Activated naive CD4-positive, alpha-beta T cell treated with anti-CD3 and anti-CD28 coated beads for 36 hours (primary cell): ENCODE measurements around the gene TMEM38A. TPM values are rescaled to one million over a fixed set of nuclear protein-coding genes. Genes with fewer than 3 reads are reported as not detected.
"Not testable (repeated sequence)": the region's sequence is repeated elsewhere in the genome, so short reads cannot be mapped to it uniquely, and the experiment has no call there.

Experiments
- CTCF ChIA-PET: fragments of 350-600 bp; sonication (Branson Sonifier 250); formaldehyde crosslinking; loops from one replicate; lab custom pipeline; 2021; ENCODE audit warnings: antibody characterized with exemption; lab: Charles Lee
- DNase-seq: peaks from one replicate; pipeline ENCODE4 v3.0.0-alpha.2; 2020
- H3K27ac Mint-ChIP-seq: one replicate; pipeline ENCODE4 v1.8.0; 2021; ENCODE audit warnings: mild to moderate bottlenecking, mixed read lengths
- H3K27me3 Mint-ChIP-seq: one replicate; pipeline ENCODE4 v1.8.0; 2021; ENCODE audit warnings: low read depth, mixed read lengths
- H3K36me3 Mint-ChIP-seq: one replicate; pipeline ENCODE4 v1.8.0; 2021; ENCODE audit warnings: low read depth, mixed read lengths
- H3K4me1 Mint-ChIP-seq: one replicate; pipeline ENCODE4 v1.8.0; 2021; ENCODE audit warnings: low read depth, mixed read lengths
- H3K4me3 Mint-ChIP-seq: one replicate; pipeline ENCODE4 v1.8.0; 2021; ENCODE audit warnings: mild to moderate bottlenecking, moderate library complexity, mixed read lengths
- H3K9me3 Mint-ChIP-seq: one replicate; pipeline ENCODE4 v1.8.0; 2021; ENCODE audit warnings: mixed read lengths
- intact Hi-C: fragments of 100-400 bp; cut with micrococcal nuclease; formaldehyde crosslinking; loops from one replicate; pipeline ENCODE4 v1.15.1; 2023
- total RNA-seq, 2 experiments: library from RNA; stranded (reverse); gene quantifications; one replicate each; pipeline ENCODE4 v1.2.3, GENCODE V29; 2021

The TMEM38A gene
- total RNA-seq, 2 experiments from 2014 or later, result 0.49 to 0.83 TPM

DNA sequence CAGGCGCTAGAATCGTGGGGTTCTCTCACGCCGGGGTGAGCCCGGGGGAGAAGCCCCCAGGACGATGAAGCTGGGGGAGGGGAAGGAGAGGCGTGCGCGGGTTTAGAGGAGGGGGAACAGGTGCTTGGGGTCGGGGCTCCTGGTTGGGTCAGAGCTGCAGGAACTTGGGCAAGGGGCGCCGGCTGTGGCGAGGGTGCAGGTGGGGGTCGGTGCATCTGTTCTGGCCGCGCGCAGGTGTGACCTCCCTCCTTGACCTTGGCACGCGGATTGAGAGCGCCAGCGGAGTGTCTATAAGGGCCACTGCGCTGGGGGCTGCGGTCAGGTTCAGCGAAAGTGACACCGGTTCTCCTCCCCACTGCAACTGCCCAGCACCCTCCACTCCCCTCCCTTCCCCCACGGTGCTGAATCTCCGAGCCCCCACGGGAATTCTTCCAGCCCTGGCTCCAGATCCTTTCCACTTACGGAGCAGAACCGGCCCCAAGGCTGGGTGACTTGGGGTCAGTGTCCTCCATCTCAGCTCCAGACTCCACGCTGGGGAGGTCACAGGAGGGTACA lies 618 bp downstream of the TMEM38A start:
- Mint-ChIP-seq H3K27ac (peak overlapping the region; percentile 36), H3K4me3 (peak overlapping the region; percentile 71), H3K36me3 (peaks cover 12% of the 10 kb centered on the region), H3K27me3 (peaks cover 6% of the 10 kb centered on the region), H3K9me3 (no peaks in the 10 kb centered on the region), H3K4me1 (peaks cover 36% of the 10 kb centered on the region)
- CTCF ChIA-PET, result no interaction called here
- intact Hi-C loops, result no loop called here
- DNase-seq, result peak; percentile 6

DNA sequence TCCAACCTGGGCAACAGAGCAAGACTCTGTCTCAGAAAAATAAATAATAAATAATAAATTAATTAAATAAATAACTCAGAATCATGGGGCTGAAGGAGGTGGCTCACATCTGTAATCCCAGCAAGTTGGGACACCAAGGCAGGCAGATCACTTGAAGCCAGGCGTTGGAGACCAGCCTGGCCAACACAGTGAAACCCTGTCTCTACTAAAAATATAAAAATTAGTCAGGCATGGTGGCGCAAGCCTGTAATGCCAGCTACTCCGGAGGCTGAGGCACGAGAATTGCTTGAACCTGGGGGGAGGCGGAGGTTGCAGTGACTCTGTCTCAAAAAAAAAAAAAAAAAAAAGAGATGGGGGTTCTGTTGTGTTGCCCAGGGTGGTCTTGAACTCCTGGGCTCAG lies 7.2 kb downstream of the TMEM38A start:
- CTCF ChIA-PET, result no interaction called here
- H3K9me3 Mint-ChIP-seq, result no peaks in the 10 kb centered on the region
- no peaks in the 10 kb centered on the region for H3K36me3 Mint-ChIP-seq
- intact Hi-C loops, result no loop called here
- H3K27me3 Mint-ChIP-seq, result no peaks in the 10 kb centered on the region
- H3K4me3 Mint-ChIP-seq, result no peak overlapping the region
- H3K4me1 Mint-ChIP-seq, result no peaks in the 10 kb centered on the region
- no peak overlapping the region for H3K27ac Mint-ChIP-seq
- DNase-seq, result no peak

DNA sequence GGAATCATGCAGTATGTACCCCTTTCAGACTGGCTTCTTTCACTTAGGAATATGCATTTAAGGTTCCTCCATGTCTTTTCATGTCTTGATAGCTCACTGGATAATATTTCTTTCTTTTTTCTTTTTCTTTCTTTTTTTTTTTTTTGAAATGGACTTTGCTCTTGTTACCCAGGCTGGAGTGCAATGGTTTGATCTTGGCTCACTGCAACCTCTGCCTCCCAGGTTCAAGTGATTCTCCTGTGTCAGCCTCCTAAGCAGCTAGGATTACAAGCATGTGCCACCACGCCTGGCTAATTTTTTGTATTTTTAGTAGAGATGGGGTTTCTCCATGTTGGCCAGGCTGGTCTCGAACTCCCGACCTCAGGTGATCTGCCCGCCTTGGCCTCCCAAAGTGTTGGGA lies 7.8 kb downstream of the TMEM38A start:
- intact Hi-C loops, H3K27ac Mint-ChIP-seq, H3K36me3 Mint-ChIP-seq, CTCF ChIA-PET, H3K4me3 Mint-ChIP-seq, H3K4me1 Mint-ChIP-seq, H3K27me3 Mint-ChIP-seq, DNase-seq, H3K9me3 Mint-ChIP-seq: not testable (repeated sequence)

DNA sequence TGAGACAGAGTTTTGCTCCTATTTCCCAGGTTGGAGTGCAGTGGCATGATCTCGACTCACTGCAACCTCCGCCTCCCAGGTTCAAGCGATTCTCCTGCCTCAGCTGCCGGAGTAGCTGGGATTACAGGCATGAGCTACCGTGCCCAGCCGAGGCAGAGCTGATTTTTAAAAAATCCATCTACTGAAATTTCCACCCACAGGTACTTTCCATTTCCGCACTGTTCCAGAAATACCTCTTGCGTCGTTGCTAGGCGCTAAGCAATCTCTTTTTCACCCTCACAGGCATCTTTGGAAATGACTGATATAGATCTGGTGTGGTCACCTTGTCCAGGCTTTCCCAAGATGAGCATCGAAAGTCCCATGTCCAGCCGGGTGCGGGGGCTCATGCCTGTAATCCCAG lies 9.4 kb downstream of the TMEM38A start:
- Mint-ChIP-seq H3K4me3 (no peak overlapping the region), H3K27me3 (no peaks in the 10 kb centered on the region), H3K27ac (no peak overlapping the region), H3K4me1 (no peaks in the 10 kb centered on the region), H3K36me3 (no peaks in the 10 kb centered on the region), H3K9me3 (no peaks in the 10 kb centered on the region)
- CTCF ChIA-PET, result interaction anchor here (1.4 kb wide), 1 partner anchor 46 kb away, joined by 4 read pairs; no protein-coding TSS in a partner anchor
- no peak for DNase-seq
- intact Hi-C loops, result no loop called here

DNA sequence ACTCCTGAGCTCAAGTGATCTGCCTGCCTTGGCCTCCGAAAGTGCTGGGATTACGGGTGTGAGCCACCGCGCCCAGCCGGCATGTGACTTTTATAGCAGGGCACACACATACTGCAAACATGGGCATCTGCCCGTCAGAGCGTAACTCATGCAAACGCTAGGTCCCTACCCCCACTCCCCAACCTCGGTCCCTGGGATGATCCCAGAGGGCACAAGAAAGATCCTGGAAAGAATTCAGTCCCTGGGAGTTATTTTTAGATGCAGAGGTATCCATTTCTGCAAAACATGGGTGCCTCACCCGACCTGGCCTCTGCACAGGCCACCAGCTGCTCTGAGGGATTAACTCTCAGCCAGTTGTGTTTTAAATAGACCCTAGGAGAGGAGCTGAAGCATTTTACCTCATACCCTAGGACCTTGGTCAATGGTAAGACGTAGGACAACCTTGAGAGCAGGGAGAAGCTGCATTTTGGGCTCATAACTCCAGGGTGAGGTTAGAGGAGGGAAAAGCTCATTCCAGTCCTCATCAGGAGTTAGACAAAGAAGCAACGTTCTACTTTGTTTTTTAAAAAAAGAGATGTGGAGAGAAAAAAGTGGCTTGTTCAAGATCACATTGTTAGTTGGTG lies 10.8 kb downstream of the TMEM38A start:
- no peaks in the 10 kb centered on the region for H3K27me3 Mint-ChIP-seq
- H3K27ac Mint-ChIP-seq, result no peak overlapping the region

DNA sequence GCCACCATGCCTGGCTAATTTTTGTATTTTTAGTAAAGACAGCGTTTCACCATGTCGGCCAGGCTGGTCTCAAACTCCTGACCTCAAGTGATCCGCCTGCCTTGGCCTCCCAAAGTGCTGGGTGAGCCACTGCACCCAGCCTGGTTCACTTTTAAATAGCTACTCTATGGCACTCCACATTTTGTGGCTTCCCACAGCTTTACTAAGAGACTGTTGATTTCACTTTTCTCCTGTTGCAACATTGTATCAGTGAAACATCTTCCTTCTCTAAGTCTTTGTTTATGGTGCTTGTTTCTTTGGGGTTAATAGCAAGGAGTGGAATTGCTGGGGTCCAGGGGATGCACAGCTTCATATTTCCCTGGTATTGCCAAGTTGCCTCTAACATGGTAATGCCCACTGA lies 12.3 kb downstream of the TMEM38A start:
- Mint-ChIP-seq H3K4me3 (no peak overlapping the region), H3K27me3 (no peaks in the 10 kb centered on the region), H3K9me3 (no peaks in the 10 kb centered on the region), H3K27ac (no peak overlapping the region), H3K4me1 (no peaks in the 10 kb centered on the region), H3K36me3 (no peaks in the 10 kb centered on the region)
- intact Hi-C loops, result no loop called here
- no peak for DNase-seq
- CTCF ChIA-PET, result no interaction called here

More for the DNA sequence above, 10.8 kb downstream of the TMEM38A start:
- Mint-ChIP-seq H3K9me3 (no peaks in the 10 kb centered on the region), H3K4me1 (no peaks in the 10 kb centered on the region), H3K4me3 (no peak overlapping the region), H3K36me3 (no peaks in the 10 kb centered on the region)
- DNase-seq, result no peak
- intact Hi-C loops, result no loop called here
- CTCF ChIA-PET, result no interaction called here

DNA sequence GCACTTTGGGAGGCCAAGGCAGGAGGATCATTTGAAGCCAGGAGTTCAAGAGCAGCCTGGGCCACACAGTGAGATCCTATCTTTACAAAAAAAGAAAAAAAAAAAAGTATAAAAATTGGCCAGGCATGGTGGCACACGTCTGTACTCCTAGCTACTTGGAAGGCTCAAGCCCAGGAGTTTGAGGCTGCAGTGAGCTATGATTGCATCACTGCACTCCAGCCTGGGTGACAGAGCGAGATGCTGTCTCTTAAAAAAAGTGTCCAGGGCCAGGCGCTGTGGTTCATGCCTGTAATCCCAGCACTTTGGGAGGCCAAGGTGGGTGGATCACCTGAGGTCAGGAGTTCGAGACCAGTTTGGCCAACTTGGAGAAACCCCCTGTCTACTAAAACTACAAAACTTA lies 12.9 kb downstream of the TMEM38A start:
- H3K27ac Mint-ChIP-seq, intact Hi-C loops, DNase-seq, H3K4me3 Mint-ChIP-seq, H3K4me1 Mint-ChIP-seq, H3K27me3 Mint-ChIP-seq, H3K36me3 Mint-ChIP-seq, CTCF ChIA-PET, H3K9me3 Mint-ChIP-seq: not testable (repeated sequence)

DNA sequence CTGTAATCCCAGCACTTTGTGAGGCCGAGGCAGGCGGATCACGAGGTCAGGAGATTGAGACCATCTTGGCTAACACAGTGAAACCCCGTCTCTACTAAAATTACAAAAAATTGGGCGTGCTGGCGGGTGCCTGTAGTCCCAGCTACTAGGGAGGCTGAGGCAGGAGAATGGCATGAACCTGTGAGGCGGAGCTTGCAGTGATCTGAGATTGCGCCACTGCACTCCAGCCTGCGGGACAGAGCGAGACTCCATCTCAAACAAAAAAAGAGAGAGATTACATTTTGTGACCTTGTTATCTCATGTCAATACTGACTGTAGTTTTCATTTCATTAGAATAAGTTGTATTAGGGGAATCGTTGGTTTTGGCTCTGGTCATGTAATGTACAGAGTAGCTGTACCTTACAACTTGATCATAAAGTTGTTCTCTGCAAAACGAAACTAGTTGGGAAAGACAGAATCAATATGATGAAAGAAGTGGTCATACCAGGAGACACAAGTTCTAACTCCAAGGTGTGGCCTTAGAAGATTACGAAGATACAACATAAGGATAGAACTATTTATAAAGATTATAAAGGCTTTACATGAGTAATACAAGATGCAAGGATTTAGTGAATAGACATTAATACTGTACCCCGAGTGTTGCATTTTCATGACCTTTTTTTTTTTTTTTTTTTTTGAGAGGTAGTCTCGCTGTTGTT lies 15.3 kb downstream of the TMEM38A start:
- CTCF ChIA-PET, result interaction anchor here (1.2 kb wide), 1 partner anchor 38 kb away, joined by 6 read pairs; no protein-coding TSS in a partner anchor

DNA sequence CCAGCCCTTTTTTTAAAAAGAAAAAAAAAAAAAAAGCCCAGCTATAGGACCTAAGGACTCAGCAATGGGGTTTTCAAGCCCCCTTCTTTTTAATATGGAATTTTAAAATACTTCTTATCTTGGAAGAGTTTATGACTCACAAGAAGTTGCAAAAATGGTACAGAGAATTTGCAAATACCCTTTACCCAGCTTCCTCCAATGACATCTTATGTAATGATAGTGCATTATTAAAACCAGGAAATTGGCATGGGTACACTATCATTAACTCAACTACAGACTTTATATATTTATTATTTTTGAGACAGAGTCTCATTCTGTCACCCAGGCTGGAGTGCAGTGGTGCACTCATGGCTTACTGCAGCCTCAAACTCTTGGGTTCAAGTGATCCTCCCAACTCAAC lies 16.1 kb downstream of the TMEM38A start:
- CTCF ChIA-PET, result interaction anchor here (1.2 kb wide), 1 partner anchor 37 kb away, joined by 6 read pairs; no protein-coding TSS in a partner anchor
- H3K27ac Mint-ChIP-seq, result no peak overlapping the region

More for the DNA sequence above, 15.3 kb downstream of the TMEM38A start:
- Mint-ChIP-seq H3K4me1 (no peaks in the 10 kb centered on the region), H3K36me3 (peaks cover 3% of the 10 kb centered on the region), H3K27ac (no peak overlapping the region), H3K9me3 (peaks cover 4% of the 10 kb centered on the region), H3K4me3 (no peak overlapping the region), H3K27me3 (no peaks in the 10 kb centered on the region)
- no peak for DNase-seq
- intact Hi-C loops, result no loop called here

DNA sequence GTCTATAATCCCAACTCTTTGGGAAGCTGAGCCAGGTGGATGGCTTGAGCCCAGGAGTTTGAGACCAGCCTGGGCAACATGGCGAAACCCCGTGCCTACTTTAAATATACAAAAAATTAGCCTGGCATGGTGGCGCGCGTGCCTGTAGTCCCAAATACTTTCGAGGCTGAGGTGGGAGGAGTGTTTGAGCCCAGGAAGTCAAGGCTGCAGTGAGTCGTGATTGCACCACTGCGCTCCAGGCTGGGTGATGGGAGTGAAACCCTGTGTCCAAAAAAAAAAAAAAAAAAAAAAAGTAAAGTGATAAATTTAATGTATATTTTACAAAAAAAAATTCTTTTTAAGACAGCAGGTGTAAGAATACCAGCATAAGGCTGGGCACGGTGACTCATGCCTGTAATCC lies 17.6 kb downstream of the TMEM38A start:
- CTCF ChIA-PET, result interaction anchor here (0.6 kb wide), 1 partner anchor 259 kb away, joined by 3 read pairs; no protein-coding TSS in a partner anchor
- Mint-ChIP-seq H3K27me3 (no peaks in the 10 kb centered on the region), H3K9me3 (peaks cover 6% of the 10 kb centered on the region), H3K4me3 (no peak overlapping the region), H3K27ac (no peak overlapping the region), H3K36me3 (peaks cover 3% of the 10 kb centered on the region), H3K4me1 (no peaks in the 10 kb centered on the region)
- intact Hi-C loops, result no loop called here
- DNase-seq, result no peak

More for the DNA sequence above, 16.1 kb downstream of the TMEM38A start:
- intact Hi-C loops, result no loop called here
- DNase-seq, result no peak
- H3K9me3 Mint-ChIP-seq, result peaks cover 6% of the 10 kb centered on the region
- no peak overlapping the region for H3K4me3 Mint-ChIP-seq
- no peaks in the 10 kb centered on the region for H3K27me3 Mint-ChIP-seq
- H3K36me3 Mint-ChIP-seq, result peaks cover 3% of the 10 kb centered on the region
- no peaks in the 10 kb centered on the region for H3K4me1 Mint-ChIP-seq

DNA sequence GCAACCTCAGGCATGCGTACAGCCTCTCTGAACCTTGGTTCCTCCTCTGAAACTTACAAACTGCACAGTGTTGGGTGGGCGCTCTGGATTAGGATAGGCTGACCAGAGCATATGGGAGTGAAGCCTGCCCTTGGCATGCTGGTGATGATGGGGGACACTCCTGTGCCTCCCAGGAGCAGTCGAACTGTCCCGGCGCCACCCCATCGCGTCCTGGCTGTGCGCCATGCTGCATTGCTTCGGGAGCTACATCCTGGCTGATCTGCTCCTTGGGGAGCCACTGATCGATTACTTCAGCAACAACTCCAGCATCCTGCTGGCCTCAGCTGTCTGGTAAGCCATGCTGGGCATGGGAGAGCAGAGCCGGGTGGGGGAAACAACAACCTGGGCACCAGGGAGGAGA lies 18.9 kb downstream of the TMEM38A start:
- peaks cover 3% of the 10 kb centered on the region for H3K36me3 Mint-ChIP-seq
- CTCF ChIA-PET, result no interaction called here
- no peaks in the 10 kb centered on the region for H3K4me1 Mint-ChIP-seq
- no peak overlapping the region for H3K27ac Mint-ChIP-seq
- H3K4me3 Mint-ChIP-seq, result no peak overlapping the region
- no peak for DNase-seq
- H3K27me3 Mint-ChIP-seq, result no peaks in the 10 kb centered on the region
- peaks cover 6% of the 10 kb centered on the region for H3K9me3 Mint-ChIP-seq
- intact Hi-C loops, result no loop called here

DNA sequence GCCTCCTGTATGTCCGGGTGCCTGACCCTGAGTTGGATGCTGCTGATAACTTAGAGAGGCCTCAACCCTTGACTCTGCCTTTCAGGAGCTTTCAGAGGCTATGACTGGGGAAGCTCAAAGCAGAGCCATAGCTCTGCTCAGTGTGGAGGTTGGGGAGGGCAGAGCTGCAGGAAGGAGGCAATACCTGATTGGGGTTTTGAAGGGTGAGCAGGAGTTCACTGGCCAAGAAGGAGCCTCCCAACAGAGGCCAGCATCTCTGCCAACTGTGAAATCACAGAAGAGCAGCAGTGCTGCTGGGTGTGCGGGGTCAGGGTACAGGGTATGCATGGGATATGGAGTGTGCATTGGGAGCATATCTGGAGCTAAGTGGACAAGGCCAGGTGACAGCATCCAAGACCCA lies 21.6 kb downstream of the TMEM38A start:
- no peaks in the 10 kb centered on the region for H3K27me3 Mint-ChIP-seq
- peaks cover 6% of the 10 kb centered on the region for H3K9me3 Mint-ChIP-seq
- CTCF ChIA-PET, result no interaction called here
- H3K4me3 Mint-ChIP-seq, result no peak overlapping the region
- H3K4me1 Mint-ChIP-seq, result no peaks in the 10 kb centered on the region
- no peak overlapping the region for H3K27ac Mint-ChIP-seq
- H3K36me3 Mint-ChIP-seq, result peaks cover 3% of the 10 kb centered on the region
- DNase-seq, result no peak
- intact Hi-C loops, result no loop called here

DNA sequence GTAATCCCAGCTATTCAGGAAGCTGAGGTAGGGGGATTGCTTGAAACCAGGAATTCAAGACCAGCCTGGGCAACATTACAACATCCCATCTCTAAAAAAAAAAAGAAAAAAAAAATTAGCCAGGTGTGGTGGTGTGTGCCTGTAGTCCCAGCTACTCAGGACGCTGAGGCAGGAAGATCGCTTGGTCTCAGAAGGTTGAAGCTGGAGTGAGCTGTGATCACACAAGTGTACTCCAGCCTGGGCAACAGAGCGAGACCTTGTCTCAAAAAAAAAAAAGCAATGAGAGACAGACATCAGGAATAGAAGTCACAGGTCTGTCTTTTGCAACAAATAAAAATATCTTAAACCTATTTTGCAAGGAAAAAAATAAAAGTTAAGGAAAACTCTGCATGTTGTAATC lies 23.3 kb downstream of the TMEM38A start:
- CTCF ChIA-PET, result no interaction called here
- no peaks in the 10 kb centered on the region for H3K27me3 Mint-ChIP-seq
- no peak overlapping the region for H3K4me3 Mint-ChIP-seq
- intact Hi-C loops, result no loop called here
- no peak overlapping the region for H3K27ac Mint-ChIP-seq
- H3K9me3 Mint-ChIP-seq, result peaks cover 6% of the 10 kb centered on the region
- H3K36me3 Mint-ChIP-seq, result peaks cover 3% of the 10 kb centered on the region
- no peak for DNase-seq
- no peaks in the 10 kb centered on the region for H3K4me1 Mint-ChIP-seq
